Mesendoderm (in vitro differentiated cells): ENCODE results near the gene SLC26A8.
"Not testable (repeated sequence)": the region's sequence is repeated elsewhere in the genome, so short reads cannot be mapped to it uniquely, and the experiment has no call there.

Experiments used
- DNase-seq: peaks from one replicate; pipeline ENCODE4 v3.0.0; 2013
- H2AK5ac ChIP-seq: 2 replicates; pipeline ENCODE4 v1.6.1; 2013; ENCODE audit warnings: low read length, inconsistent platforms
- H2BK120ac ChIP-seq: 2 replicates; pipeline ENCODE4 v1.6.1; 2013; ENCODE audit warnings: low read depth, mild to moderate bottlenecking, low read length, moderate library complexity, mixed read lengths
- H2BK15ac ChIP-seq: replicated peaks from 2 replicates; pipeline ENCODE4 v1.6.1; 2013; ENCODE audit warnings: low read depth, mild to moderate bottlenecking, moderate library complexity
- H2BK5ac ChIP-seq: 2 replicates; pipeline ENCODE4 v1.6.1; 2013; ENCODE audit warnings: low read length, inconsistent platforms
- H3K18ac ChIP-seq: 2 replicates; pipeline ENCODE4 v1.6.1; 2013; ENCODE audit warnings: mild to moderate bottlenecking, low read length, mixed read lengths
- H3K23ac ChIP-seq: one replicate; pipeline ENCODE4 v1.6.1; 2013; ENCODE audit warnings: low read length
- H3K27ac ChIP-seq: 2 replicates; pipeline ENCODE4 v1.5.1; 2013; ENCODE audit warnings: low read depth, mild to moderate bottlenecking, inconsistent platforms, low read length, moderate library complexity
- H3K27me3 ChIP-seq: 2 replicates; pipeline ENCODE4 v1.6.1; 2013; ENCODE audit warnings: low read length, control low read depth, mild to moderate bottlenecking, inconsistent platforms; ENCODE audit not compliant: insufficient read depth, poor library complexity
- H3K36me3 ChIP-seq: 2 replicates; pipeline ENCODE4 v1.6.1; 2013; ENCODE audit warnings: low read length, inconsistent platforms; ENCODE audit not compliant: control insufficient read depth, insufficient read depth
- H3K4ac ChIP-seq: one replicate; pipeline ENCODE4 v1.6.1; 2013; ENCODE audit warnings: low read depth, mild to moderate bottlenecking, low read length, moderate library complexity
- H3K4me1 ChIP-seq: 2 replicates; pipeline ENCODE4 v1.6.1; 2013; ENCODE audit warnings: low read depth, low read length, inconsistent platforms; ENCODE audit not compliant: control insufficient read depth
- H3K4me2 ChIP-seq: 2 replicates; pipeline ENCODE4 v1.6.1; 2013; ENCODE audit warnings: low read length
- H3K4me3 ChIP-seq: 2 replicates; pipeline ENCODE4 v1.5.1; 2013; ENCODE audit warnings: mild to moderate bottlenecking, low read length
- H3K56ac ChIP-seq: one replicate; pipeline ENCODE4 v1.6.1; 2013; ENCODE audit warnings: low read length
- H3K79me1 ChIP-seq: 2 replicates; pipeline ENCODE4 v1.6.1; 2013; ENCODE audit warnings: low read length, inconsistent platforms
- H3K79me2 ChIP-seq: 2 replicates; pipeline ENCODE4 v1.6.1; 2013; ENCODE audit warnings: mild to moderate bottlenecking, low read length; ENCODE audit not compliant: control insufficient read depth, insufficient read depth
- H3K9ac ChIP-seq: 2 replicates; pipeline ENCODE4 v1.6.1; 2013; ENCODE audit warnings: low read length, inconsistent platforms
- H4K5ac ChIP-seq: one replicate; pipeline ENCODE4 v1.6.1; 2013; ENCODE audit warnings: low read length
- H4K8ac ChIP-seq: one replicate; pipeline ENCODE4 v1.6.1; 2013; ENCODE audit warnings: low read depth, mild to moderate bottlenecking, control low read depth, low read length, moderate library complexity
- WGBS: extraction: QIAGEN DNeasy Blood & Tissue Kit; methylation state at CpG from one replicate; pipeline ENCODE4 v1.1.7; 2013; ENCODE audit warnings: low lambda C conversion rate, missing lambda C conversion rate; ENCODE audit not compliant: insufficient coverage; ENCODE audit errors: extremely low coverage; 5-methylcytosine and 5-hydroxymethylcytosine counted together

Gene SLC26A8

GRCh38 chr6:35914536-35914935, 109.9 kb downstream of the SLC26A8 start:
- no peak overlapping the region for H3K56ac ChIP-seq
- H4K8ac ChIP-seq, result no peak overlapping the region
- H2BK15ac ChIP-seq, result no peak overlapping the region
- no peak overlapping the region for H3K23ac ChIP-seq
- H3K4me2 ChIP-seq, result no peak overlapping the region
- no peak overlapping the region for H3K4ac ChIP-seq
- no peaks in the 10 kb centered on the region for H3K27me3 ChIP-seq
- no CpG with 5 or more reads among the region's 6 CpGs for WGBS
- no peak overlapping the region for H4K5ac ChIP-seq
- no peaks in the 10 kb centered on the region for H3K4me1 ChIP-seq
- no peak overlapping the region for H2BK5ac ChIP-seq
- H3K27ac ChIP-seq, result no peak overlapping the region
- no peak overlapping the region for H2BK120ac ChIP-seq
- H3K36me3 ChIP-seq, result peaks cover 4% of the 10 kb centered on the region
- peaks cover 13% of the 10 kb centered on the region for H3K79me1 ChIP-seq
- H3K4me3 ChIP-seq, result no peak overlapping the region
- H2AK5ac ChIP-seq, result no peak overlapping the region
- no peak overlapping the region for H3K18ac ChIP-seq
- no peak for DNase-seq
- H3K79me2 ChIP-seq, result peaks cover 48% of the 10 kb centered on the region
- H3K9ac ChIP-seq, result no peak overlapping the region

GRCh38 chr6:35911871-35912653, 112.4 kb downstream of the SLC26A8 start:
- Histone ChIP-seq H3K18ac (no peak overlapping the region), H3K9ac (no peak overlapping the region), H3K27me3 (no peaks in the 10 kb centered on the region), H2BK15ac (no peak overlapping the region), H3K79me1 (peaks cover 11% of the 10 kb centered on the region), H2BK120ac (no peak overlapping the region), H3K56ac (no peak overlapping the region), H2BK5ac (no peak overlapping the region), H3K36me3 (peaks cover 4% of the 10 kb centered on the region), H3K4me2 (no peak overlapping the region), H3K4me1 (no peaks in the 10 kb centered on the region), H2AK5ac (no peak overlapping the region), H3K4me3 (no peak overlapping the region), H3K27ac (no peak overlapping the region), H3K79me2 (peaks cover 35% of the 10 kb centered on the region), H4K5ac (no peak overlapping the region), H3K4ac (no peak overlapping the region), H3K23ac (no peak overlapping the region), H4K8ac (no peak overlapping the region)
- no peak for DNase-seq
- WGBS, result no CpG with 5 or more reads among the region's 8 CpGs

GRCh38 chr6:35909571-35909970, 114.9 kb downstream of the SLC26A8 start:
- not testable (repeated sequence) for H3K27ac ChIP-seq, H2BK15ac ChIP-seq, DNase-seq, H2BK120ac ChIP-seq, H3K4me1 ChIP-seq, H4K5ac ChIP-seq, H3K23ac ChIP-seq, H2BK5ac ChIP-seq, H2AK5ac ChIP-seq, H3K4me3 ChIP-seq, H3K4ac ChIP-seq, H3K18ac ChIP-seq, H3K4me2 ChIP-seq, H3K56ac ChIP-seq, H3K36me3 ChIP-seq, H4K8ac ChIP-seq, H3K9ac ChIP-seq, H3K27me3 ChIP-seq
- WGBS, result no CpG with 5 or more reads among the region's 2 CpGs
- peaks cover 44% of the 10 kb centered on the region for H3K79me2 ChIP-seq
- H3K79me1 ChIP-seq, result peaks cover 14% of the 10 kb centered on the region

GRCh38 chr6:35908753-35909401, 115.6 kb downstream of the SLC26A8 start:
- H3K27ac ChIP-seq, H3K4me1 ChIP-seq, H3K36me3 ChIP-seq, H2AK5ac ChIP-seq, H3K27me3 ChIP-seq, H3K4ac ChIP-seq, H2BK5ac ChIP-seq, DNase-seq, H3K9ac ChIP-seq, H3K4me3 ChIP-seq, H2BK15ac ChIP-seq, H4K5ac ChIP-seq, H4K8ac ChIP-seq, H3K4me2 ChIP-seq, H2BK120ac ChIP-seq, H3K18ac ChIP-seq, H3K56ac ChIP-seq, H3K23ac ChIP-seq: not testable (repeated sequence)
- WGBS, result no CpG with 5 or more reads among the region's 5 CpGs
- peaks cover 45% of the 10 kb centered on the region for H3K79me2 ChIP-seq
- peaks cover 16% of the 10 kb centered on the region for H3K79me1 ChIP-seq

GRCh38 chr6:35907750-35908149, 116.7 kb downstream of the SLC26A8 start:
- no peak overlapping the region for H2AK5ac ChIP-seq
- no peak overlapping the region for H3K4me2 ChIP-seq
- no peaks in the 10 kb centered on the region for H3K4me1 ChIP-seq
- no peaks in the 10 kb centered on the region for H3K27me3 ChIP-seq
- DNase-seq, result no peak
- H3K79me1 ChIP-seq, result peaks cover 16% of the 10 kb centered on the region
- H3K18ac ChIP-seq, result no peak overlapping the region
- H2BK15ac ChIP-seq, result no peak overlapping the region
- peaks cover 3% of the 10 kb centered on the region for H3K36me3 ChIP-seq
- no peak overlapping the region for H4K8ac ChIP-seq
- no peak overlapping the region for H4K5ac ChIP-seq
- H3K79me2 ChIP-seq, result peaks cover 48% of the 10 kb centered on the region
- no peak overlapping the region for H2BK5ac ChIP-seq
- H3K9ac ChIP-seq, result no peak overlapping the region
- no peak overlapping the region for H3K23ac ChIP-seq
- no peak overlapping the region for H2BK120ac ChIP-seq
- H3K27ac ChIP-seq, result no peak overlapping the region
- H3K56ac ChIP-seq, result no peak overlapping the region
- no CpG with 5 or more reads among the region's 6 CpGs for WGBS
- no peak overlapping the region for H3K4me3 ChIP-seq
- no peak overlapping the region for H3K4ac ChIP-seq
